Retinal pigment epithelial cell (primary cell): ENCODE results near the gene MRFAP1L1.

Source experiments
- DNase-seq: peaks from one replicate; pipeline ENCODE4 v3.0.0-alpha.2; 2010; ENCODE audit warnings: low read depth
- H3K4me3 ChIP-seq: 2 replicates; pipeline ENCODE4 v1.5.1; 2011; ENCODE audit warnings: mild to moderate bottlenecking, low read length, control low read depth, moderate library complexity
- CTCF ChIP-seq: conservative IDR thresholded peaks from 2 replicates; pipeline ENCODE4 v1.5.1; 2011; ENCODE audit warnings: low read depth, low read length, control low read depth, inconsistent platforms

The MRFAP1L1 gene

GRCh38 chr4:6658209-6658595, 51.5 kb downstream of the MRFAP1L1 start:
- no peak overlapping the region for H3K4me3 ChIP-seq
- DNase-seq: no peak
- TF ChIP-seq CTCF: no peak
